NCI-H2107 treated with DMSO at 0.1 percent for 48 hours (cell line): ENCODE results near the gene XAB2.
"Not testable (repeated sequence)": the region's sequence is repeated elsewhere in the genome, so short reads cannot be mapped to it uniquely, and the experiment has no call there.

ENCODE experiments used
- DNase-seq: peaks from one replicate; lab custom pipeline; 2025; ENCODE audit not compliant: unreplicated experiment; lab: John Stamatoyannopoulos, UW

Gene XAB2

DNA sequence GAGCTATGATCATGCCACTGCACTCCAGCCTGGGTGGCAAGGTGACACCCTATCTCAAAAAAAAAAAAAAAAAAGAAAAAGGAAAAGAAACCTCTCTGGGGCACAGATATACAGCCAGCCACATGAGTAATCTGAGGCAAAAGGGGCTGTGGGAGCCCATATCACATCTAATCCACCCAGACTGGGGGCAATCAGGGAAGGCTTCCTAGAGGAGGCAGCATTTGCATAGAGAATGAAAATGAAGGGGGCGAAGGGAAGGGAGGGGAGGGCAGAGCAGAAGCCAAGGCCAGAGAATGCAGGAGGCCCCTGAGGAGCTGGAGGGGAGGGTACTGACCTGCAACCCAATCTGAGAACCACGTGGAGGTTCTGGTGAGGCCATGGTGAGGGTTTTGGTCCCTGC, 20.8 kb upstream of the XAB2 start:
- no peak for DNase-seq

DNA sequence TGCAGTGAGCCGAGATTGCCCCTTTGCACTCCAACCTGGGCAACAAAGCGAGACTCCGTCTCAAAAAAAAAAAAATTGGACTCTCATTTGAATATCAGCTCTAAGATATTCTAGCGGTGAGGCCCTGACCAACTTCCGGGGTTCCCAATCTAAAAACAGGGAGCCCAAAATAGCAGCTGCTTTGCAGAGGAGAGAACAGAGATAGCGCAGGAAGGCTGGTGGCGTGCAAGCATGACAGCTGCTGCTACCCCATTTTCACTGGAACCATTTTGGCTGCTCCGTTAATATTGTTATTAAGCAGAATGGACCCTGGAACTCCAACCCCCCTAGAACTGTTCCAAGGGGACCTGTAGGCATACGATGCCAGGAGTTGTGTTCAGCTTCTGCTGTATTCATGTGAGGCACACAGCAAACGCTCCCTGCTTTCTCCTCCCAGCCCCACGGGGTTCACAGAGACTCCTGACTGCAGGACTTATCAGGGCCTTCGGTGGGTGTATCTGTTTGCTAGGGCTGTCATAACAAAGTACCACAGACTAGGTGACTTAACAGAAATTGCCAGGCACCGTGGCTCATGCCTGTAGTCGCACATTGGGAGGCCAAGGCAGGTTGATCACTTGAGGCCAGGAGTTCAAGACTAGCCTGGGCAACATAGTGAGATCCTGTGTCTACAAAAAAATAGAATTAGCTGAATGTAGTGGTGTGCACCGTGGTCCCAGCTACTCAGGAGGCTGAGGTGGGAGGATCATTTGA, 19.1 kb upstream of the XAB2 start:
- DNase-seq, result no peak

GRCh38 chr19:7647156-7647555, 17.8 kb upstream of the XAB2 start:
- DNase-seq, result no peak

DNA sequence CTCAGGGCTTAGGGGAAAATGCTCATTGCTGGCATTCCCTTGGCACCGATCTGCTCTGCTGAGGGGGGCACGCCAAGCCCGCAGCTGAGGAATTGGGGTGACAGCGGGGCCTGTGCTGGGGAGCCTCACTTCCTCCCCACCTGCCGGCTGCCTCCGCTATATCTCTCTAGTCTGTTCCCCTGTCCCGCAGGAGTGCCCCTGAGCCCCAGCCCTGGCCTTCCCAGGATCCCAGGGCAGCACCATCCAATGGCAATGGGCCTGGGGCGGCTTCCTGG, 17.0 kb upstream of the XAB2 start:
- no peak for DNase-seq

- no peak for DNase-seq
Measured at GRCh38 chr19:7645656-7646425, 16.5 kb upstream of the XAB2 start.

- no peak for DNase-seq
Measured at GRCh38 chr19:7645163-7645562, 15.8 kb upstream of the XAB2 start.

DNA sequence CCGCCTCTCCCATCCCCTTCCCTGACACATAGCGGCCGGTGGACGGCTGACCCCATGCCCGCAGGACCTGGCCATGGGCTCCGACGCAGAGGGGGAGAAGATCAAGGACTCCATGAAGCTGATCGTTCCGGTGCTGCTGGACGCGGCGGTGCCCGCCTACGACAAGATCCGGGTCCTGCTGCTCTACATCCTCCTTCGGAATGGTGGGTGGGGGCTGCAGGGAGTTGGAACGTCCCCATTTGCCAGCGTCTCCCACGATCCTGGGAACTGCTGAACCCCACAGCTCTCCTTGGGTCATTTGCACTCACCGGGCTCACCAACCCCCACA, 15.2 kb upstream of the XAB2 start:
- no peak for DNase-seq

DNA sequence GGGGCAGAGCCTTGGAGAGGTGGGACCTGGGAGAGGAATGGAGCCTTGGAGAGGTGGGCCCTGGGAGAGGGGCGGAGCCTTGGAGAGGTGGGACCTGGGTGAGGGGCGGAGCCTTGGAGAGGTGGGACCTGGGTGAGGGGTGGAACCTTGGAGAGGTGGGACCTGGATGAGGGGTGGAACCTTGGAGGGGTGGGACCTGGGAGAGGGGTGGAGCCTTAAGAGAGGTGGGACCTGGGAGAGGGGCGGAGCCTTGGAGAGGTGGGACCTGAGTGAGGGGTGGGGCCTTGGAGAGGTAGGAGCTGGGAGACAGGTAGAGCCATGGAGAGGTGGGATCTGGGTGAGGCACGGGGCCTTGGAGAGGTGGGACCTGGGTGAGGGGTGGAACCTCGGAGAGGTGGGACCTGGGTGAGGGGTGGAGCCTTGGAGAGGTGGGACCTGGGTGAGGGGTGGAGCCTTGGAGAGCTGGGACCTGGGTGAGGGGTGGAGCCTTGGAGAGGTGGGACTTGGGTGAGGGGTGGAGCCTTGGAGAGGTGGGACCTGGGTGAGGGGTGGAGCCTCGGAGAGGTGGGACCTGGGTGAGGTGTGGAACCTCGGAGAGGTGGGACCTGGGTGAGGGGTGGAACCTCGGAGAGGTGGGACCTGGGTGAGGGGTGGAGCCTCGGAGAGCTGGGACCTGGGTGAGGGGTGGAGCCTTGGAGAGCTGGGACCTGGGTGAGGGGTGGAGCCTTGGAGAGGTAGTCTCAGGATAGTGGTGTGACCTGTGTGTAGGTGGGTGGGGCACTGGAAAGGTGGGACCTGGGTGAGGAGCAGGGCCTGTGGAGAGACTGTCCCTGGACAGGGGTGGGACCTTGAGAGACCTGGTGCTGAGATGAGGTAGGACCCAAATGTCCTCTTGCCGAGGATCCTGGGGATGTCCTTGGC, 14.5 kb upstream of the XAB2 start:
- DNase-seq, result not testable (repeated sequence)

GRCh38 chr19:7643031-7643415, 13.7 kb upstream of the XAB2 start:
- no peak for DNase-seq

DNA sequence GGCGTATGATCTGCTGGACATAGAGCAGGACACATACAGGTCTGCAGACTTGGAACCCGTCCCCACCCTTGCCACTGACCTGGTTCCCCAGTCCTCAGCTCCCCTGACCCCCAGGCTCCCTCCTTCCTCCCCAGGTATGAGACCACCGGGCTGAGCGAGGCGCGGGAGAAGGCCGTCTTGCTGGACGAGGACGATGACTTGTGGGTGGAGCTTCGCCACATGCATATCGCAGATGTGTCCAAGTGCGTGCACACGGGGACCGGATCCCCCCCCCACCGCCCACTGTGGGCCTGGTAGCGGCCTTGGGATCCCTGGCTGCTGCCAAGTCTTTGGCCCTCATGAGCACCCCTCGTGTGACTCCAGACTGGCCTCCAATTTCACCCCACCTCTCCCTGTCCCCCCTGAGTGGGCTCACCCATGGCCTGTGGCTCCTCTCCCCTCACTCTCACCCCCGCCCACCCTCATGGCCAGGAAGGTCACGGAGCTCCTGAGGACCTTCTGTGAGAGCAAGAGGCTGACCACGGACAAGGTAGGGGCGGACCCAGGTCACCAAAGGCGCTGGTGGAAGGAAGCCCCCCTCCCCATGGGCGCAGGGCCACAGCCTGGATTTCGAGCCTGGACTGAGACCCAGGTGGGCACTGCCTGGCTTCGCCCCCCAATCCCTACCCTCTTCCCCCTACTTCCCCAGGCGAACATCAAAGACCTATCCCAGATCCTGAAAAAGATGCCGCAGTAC, 13.1 kb upstream of the XAB2 start:
- DNase-seq, result no peak

- peak; percentile 3 for DNase-seq
Measured at GRCh38 chr19:7641290-7642276, 12.2 kb upstream of the XAB2 start.

DNA sequence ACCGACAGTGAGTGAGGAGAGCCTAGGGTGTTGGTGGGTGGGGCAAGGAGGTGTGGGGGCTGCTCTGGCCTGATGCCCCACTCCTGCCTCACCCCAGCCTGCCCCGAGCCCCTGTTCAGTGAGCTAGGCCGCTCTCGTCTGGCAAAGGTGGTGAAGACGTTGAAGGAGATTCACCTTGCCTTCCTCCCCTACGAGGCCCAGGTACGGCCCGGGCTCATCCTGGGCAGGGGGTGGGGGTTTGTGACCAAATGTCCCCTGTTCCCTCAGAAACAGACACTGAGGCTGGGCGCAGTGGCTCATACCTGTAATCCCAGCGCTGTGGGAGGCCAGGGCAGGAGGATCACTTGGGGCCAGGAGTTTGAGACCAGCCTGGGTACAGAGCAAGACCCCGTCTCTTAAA, 11.5 kb upstream of the XAB2 start:
- DNase-seq, result no peak

GRCh38 chr19:7639863-7640348, 10.6 kb upstream of the XAB2 start:
- no peak for DNase-seq

- no peak for DNase-seq
Measured at GRCh38 chr19:7638802-7639465, 9.6 kb upstream of the XAB2 start.

GRCh38 chr19:7637374-7638256, 8.3 kb upstream of the XAB2 start:
- no peak for DNase-seq

GRCh38 chr19:7636691-7637373, 7.5 kb upstream of the XAB2 start, which contains the start of gene STXBP2:
Gene STXBP2 (plus strand): TSS chr19:7637110. CDS start chr19:7637150, 40 bp downstream.
- peak; percentile 28 for DNase-seq

- no peak for DNase-seq
Measured at GRCh38 chr19:7636317-7636690, 7.0 kb upstream of the XAB2 start.

- DNase-seq, result no peak
Measured at GRCh38 chr19:7635670-7636069, 6.3 kb upstream of the XAB2 start.
